CD1c-positive myeloid dendritic cell (primary cell): ENCODE results near the gene INTS1.

Source experiments
- DNase-seq: peaks from one replicate; pipeline ENCODE4 v3.0.0-alpha.2; 2016; ENCODE audit errors: extremely low spot score

Gene INTS1

DNA sequence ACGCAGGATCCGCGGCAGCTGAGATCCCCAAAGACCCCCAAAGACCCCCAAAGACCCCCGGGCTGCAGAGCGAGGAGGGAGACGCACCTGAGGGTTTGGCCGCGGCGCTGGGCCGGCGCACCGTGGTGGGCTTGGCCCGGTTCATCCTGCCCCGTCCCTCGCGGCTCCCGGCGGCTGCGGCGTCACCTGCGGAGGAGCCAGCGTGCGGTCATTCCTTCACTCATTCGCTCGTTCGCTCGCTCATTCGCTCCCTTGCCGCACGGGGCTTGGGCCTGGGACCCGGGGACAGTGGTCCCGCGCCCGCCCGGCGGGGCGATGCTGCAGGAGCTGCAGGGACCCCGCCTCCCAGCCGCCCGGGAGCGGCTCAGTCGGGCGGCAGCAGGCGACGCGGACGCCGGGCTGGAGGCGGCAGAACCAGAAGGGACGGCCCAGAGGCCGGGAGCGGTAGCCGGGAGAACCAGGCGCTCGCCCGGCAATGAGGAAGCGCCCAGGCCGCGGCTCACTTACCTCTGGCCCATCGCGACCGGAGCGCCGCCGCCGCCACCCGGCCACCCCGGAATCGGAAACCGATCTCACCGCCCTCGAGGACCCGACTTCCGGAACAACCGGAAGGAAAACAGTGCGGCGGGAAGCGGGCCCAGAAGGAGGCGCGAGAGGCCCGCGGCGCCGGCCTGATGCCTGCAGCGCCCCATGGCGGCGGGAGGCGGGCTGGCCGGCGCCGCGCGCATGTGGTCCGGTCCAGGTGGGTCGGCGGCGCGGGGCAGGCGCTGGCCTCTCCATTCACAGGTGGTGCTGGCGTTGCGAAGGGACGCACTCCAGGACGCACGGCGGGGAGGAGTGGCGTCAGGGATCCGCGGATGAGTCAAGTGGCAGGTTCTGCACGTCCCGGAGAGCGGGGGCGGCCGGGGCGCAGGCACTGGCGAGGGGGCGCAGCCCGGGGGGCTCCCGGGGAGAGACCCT lies at the start of gene INTS1:
Gene INTS1 (minus strand): TSS at position 574 of the 960 bp plus-strand sequence. CDS start 429 bp downstream, at position 145.
- DNase-seq, result peak; percentile 96

GRCh38 chr7:1553512-1554210 lies 49.5 kb upstream of the INTS1 start:
- no peak for DNase-seq

DNA sequence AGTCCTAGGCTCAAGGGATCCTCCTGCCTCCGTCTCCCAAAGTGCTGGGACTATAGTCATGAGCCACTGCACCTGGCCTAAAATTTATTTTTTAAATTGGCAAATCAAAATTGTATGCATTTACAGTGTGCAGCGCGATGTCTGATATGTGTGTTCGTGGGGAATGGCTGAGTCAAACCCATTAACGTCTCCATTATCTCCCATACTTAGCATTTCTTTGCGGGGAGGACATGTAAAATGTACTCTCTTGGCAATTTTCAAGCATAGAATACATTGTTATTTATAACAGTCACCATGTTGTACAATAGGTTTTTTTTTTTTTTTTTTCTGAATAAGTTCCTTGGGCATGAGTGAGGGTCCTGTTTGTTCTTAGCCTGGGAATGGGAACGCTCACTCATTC lies 48.0 kb upstream of the INTS1 start:
- no peak for DNase-seq

- no peak for DNase-seq
Observed at GRCh38 chr7:1550846-1551155, 46.6 kb upstream of the INTS1 start.

- no peak for DNase-seq
Observed at GRCh38 chr7:1550005-1550845, 46.0 kb upstream of the INTS1 start.

DNA sequence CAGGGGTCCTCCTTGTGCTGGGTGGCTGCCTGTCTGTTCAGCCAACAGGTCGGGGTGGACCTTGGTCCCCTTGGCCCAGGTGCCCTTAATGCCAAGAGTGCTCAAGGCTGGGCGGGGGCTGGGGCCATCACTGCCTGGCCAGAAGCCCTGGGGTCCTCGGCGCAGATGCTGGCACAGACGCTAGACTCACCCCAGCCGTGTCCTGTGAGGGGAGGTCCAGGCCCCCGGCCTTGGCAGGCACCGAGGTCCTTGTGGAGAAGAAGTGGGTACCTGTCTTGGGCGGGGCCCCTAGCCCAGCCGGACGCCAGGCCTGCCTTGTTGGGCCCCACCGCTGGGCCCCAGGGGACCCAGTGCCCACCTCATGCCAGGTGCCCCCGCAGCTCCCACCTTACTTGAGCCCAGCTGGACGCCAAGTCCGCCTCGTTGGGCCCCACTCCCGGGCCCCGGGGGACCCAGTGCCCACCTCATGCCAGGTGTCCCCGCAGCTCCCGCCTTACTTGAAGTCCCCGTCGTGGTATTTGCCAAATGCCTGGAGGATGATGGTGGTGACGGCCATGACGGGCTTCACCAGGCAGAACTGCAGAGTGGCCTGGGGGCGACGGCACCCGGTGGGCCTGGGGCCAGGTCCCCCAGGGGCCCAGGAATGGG lies 45.3 kb upstream of the INTS1 start:
- DNase-seq, result no peak

- no peak for DNase-seq
Observed at GRCh38 chr7:1548944-1549343, 44.8 kb upstream of the INTS1 start.

- DNase-seq, result peak; percentile 26
Observed at GRCh38 chr7:1548438-1548831, 44.2 kb upstream of the INTS1 start.

DNA sequence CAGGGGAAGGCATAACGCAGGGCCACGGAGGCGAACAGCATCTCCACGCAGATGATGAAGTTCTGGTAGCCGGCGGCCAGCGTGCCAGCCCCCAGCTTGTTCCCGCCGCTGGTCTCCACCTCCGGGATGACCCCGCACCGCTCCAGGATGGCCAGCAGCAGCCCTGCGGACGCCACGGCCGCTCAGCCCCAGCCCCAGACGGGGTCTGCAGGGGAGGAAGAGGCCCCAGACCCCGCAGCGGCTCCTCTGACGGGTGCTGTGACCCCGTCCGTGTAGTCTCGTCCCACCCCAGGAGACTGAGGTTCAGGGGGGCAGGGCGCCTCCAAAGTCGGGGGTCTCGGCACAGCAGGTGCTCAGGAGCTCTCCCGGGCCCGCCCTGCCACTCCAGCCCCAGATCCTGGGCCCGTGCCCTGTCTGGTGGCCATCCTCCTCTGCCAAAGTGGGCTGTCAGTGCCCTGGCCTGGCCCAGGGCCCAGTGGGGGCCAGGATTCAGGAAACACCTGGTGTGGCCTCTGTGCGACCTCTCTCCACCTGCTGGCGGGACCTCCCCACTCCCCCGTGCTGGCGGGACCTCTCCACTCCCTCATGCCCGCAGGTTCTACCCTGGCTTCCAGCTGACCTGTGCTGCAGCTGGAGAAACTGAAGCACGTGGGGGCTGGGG lies 43.7 kb upstream of the INTS1 start:
- no peak for DNase-seq

DNA sequence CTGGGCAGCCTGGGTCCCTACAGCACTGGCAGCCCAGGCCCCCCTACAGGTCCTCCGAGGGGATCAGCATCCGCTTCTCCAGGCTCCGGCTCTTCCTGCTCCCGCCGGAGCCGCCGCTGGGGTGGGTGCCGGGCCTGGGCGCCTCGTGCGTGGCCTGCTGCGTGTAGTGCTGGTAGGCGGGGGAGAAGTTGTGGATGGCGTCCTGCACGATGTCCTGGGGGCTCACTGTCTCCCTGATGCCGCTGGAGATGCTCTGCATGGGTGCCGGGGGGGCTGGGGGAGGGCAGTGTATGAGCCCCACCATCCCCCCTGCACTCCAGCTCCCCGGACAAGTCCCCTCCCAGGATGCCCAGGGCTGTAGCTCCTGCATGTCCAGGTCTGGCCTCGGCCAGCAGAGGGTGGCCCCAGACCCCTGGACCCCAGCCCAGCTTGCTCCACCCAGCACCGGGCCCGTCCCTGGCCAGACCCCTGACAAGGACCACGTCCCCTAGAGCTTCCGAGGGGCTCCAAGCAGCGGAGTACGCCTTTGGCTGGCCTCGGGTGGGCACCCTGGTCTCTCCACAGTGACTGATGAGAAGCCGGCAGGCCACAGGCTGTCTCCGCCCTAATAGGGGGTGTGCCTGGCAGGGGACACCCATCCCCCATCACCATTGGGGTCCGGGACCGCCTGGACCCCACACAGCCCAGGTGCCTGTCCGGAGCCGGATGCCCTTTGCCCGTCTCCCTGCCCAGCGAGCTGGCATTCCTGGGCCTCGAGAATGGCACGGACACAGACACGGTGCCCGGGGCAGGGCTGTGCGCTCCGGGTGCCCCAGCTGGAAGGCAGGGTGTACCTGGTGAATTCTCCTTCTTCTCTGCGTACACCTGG lies 43.0 kb upstream of the INTS1 start:
- no peak for DNase-seq

- no peak for DNase-seq
Observed at GRCh38 chr7:1546274-1546908, 42.2 kb upstream of the INTS1 start.

DNA sequence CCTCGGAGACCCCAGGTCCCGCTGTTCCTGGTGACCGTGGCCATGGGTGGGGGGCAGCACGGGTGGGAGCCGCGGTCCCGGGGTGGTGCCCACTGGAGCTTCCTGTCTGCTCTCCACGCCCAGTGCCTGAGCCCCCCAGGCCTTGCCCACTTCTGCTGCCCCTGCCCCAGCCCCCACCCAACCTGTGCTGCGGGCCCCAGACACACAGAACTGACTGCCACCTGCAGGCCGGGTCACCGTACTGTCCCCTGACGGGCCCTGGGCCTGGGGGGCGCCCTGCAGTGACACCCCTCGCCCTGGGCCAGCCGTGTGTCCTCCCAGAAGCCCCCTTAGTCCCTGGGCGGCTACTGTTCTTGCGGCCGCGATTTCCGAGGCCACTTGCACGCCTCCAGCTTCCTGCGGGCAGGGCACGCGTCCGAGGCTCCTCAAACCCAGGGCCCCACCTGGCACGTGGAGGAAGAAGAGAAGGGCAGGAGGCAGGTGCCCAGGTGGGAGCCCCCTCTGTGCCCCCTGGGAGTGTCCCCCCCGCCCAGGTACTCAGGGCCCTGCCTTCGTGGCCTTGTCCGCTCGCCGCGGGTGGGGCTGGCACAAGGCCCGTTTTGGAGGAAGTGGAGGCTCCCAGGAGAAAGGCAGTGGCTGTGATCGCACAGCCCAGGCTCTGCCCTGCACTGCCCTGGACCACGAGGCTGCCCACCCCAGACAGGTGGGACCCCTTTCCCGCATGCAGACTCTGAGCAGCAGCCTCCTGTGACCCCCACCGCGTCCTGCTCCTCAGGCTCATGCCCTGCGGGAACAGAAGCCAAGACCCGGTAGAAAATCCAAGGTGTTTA lies 41.4 kb upstream of the INTS1 start:
- DNase-seq, result no peak

- no peak for DNase-seq
Observed at GRCh38 chr7:1544896-1545416, 40.8 kb upstream of the INTS1 start.

DNA sequence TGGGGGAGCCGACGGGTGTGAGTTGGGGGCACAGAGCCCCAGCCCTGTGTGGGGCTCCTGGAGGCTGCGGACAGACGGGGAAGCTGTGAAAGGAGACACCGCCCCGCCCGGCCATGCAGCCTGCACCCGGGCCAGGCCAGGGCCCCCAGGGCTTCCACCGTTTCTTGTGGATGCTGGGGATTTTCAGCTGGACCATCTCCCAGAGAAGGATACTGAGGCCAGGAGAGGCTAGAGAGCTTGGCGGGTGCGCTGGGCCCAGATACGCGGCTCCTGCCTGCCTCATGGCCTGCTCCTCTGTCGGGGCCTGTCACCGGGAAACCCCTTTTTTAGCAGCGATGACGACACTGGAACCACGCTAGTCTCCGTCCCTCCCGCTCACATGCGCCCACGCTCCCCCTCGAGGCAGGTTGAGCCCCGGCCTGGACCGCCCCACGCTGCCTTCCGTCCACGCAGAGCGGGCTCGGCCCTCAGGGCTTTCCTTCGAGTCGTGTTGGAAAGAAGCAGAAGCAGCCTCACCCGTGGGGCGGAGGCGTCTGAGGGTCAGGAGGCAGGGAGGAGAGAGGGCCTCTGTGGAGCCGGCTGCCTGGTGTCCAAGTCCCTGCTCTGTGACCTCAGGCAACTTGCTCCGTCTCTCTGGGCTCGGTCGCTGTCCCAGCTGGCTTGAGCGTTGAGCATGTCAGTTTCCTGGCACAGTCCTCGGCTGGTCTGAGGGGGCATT lies 40.1 kb upstream of the INTS1 start:
- DNase-seq, result no peak

DNA sequence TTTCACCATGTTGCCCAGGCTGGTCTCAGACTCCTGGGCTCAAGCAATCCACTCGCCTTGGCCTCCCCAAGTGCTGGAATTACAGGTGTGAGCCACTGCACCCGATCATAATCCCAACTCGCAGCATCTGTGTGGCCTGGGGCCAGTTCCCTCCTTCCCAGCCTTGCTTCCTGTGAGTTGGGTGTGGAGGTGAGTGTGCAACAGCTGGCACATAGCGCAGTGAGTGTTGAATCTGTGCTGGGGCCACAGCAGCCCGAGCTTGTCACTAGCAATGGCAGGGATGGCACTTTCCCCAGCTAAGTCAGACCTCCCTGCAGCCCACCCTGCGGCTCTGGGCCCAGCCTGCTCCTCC lies 39.6 kb upstream of the INTS1 start:
- DNase-seq, result no peak

GRCh38 chr7:1542841-1543747 lies 38.9 kb upstream of the INTS1 start:
- DNase-seq, result no peak

GRCh38 chr7:1542329-1542728 lies 38.1 kb upstream of the INTS1 start:
- no peak for DNase-seq
